ENCODE measurements around the gene MRPL12. TPM values are rescaled to one million over a fixed set of nuclear protein-coding genes. Genes with fewer than 3 reads are reported as not detected.

Gene MRPL12
- total and polyA plus RNA-seq, 2 experiments from 2014 or later, result 24.5 to 94.6 TPM

GRCh38 chr17:81719410-81720266 lies 16.5 kb downstream of the MRPL12 start:
- Histone ChIP-seq H3K4me1 (ENCODE audit: insufficient read depth) (no peaks in the 10 kb centered on the region), H3K79me2 (peaks cover 8% of the 10 kb centered on the region), H2AFZ (no peak overlapping the region), H4K20me1 (ENCODE audit: insufficient read depth, poor library complexity, severe bottlenecking) (no peaks in the 10 kb centered on the region), H3K4me2 (no peak overlapping the region), H3K4me3 (no peak overlapping the region), H3K27me3 (no peaks in the 10 kb centered on the region), H3K9me3 (ENCODE audit: low read depth) (no peaks in the 10 kb centered on the region), H3K27ac (no peak overlapping the region), H3K9me2 (replicated peaks; ENCODE audit: insufficient read depth) (no peaks in the 10 kb centered on the region), H3K36me3 (replicated peaks; ENCODE audit: insufficient read depth, low read depth) (no peaks in the 10 kb centered on the region)
- WGBS (ENCODE audit: low lambda C conversion rate, missing lambda C conversion rate), result 93% methylated on average over 32 of the region's 33 CpGs
- DNase-seq (ENCODE audit: low spot score), result no peak
- TF ChIP-seq EZH2 (IDR thresholded peaks at IDR 0.05; ENCODE audit: borderline replicate concordance) (no peak), EZH2phosphoT487 (IDR thresholded peaks at IDR 0.05; ENCODE audit: low read depth, severe bottlenecking, unreplicated experiment) (no peak), CTCF (IDR thresholded peaks at IDR 0.05; ENCODE audit: poor library complexity) (no peak)

DNA sequence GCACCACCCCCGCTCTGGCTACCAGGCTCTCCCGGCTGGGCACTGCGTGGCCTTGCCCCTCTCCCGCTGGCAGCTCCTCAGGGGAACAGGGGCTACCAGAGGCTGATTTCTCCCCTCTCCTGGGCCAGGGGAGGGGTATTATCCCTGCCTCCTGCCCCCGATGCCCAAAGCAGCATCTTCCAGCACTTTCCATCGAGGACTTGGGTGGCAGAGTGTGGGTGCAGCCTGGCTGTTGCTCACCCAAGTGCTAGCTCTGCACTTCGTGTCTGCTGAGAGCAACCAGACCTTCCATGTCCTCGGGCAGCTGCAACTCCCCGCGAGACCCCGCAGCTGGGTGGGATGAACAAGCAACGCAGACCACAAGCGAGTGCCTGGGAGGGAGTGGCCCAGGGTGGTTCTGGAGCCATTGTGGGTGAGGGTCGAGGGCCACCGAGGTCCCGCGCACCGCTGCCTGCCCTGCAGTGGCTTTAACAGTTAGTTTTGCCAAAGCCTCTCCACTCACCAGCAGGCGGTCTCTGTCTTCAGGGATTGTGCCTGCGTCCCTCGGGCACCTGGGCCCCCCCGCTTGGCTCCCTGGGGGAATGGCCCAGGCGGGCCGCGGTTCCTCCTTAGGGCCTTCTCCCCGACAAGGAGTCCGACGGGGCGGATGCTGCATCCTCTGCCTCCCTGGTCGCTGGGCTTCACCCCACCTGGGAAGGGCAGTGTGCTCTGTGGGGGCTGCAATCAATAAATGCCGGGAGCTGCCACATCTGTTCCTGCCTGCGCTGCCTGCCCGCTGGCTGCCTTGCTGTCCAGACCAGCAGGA lies 17.3 kb downstream of the MRPL12 start:
- Histone ChIP-seq H3K36me3 (replicated peaks; ENCODE audit: insufficient read depth, low read depth) (no peaks in the 10 kb centered on the region), H3K27ac (no peak overlapping the region)

GRCh38 chr17:81722184-81723120 lies 19.3 kb downstream of the MRPL12 start:
- no peaks in the 10 kb centered on the region for H3K79me2 ChIP-seq
- DNase-seq (ENCODE audit: low spot score), result peak; percentile 45
- H3K4me2 ChIP-seq, result no peak overlapping the region
- H3K9me3 ChIP-seq (ENCODE audit: low read depth), result no peaks in the 10 kb centered on the region
- no peak overlapping the region for H3K27ac ChIP-seq
- WGBS (ENCODE audit: low lambda C conversion rate, missing lambda C conversion rate), result 63% methylated on average over 9 of the region's 10 CpGs
- no peaks in the 10 kb centered on the region for H3K36me3 ChIP-seq (replicated peaks; ENCODE audit: insufficient read depth, low read depth)
- H2AFZ ChIP-seq, result no peak overlapping the region
- H4K20me1 ChIP-seq (ENCODE audit: insufficient read depth, poor library complexity, severe bottlenecking), result no peaks in the 10 kb centered on the region
- no peak overlapping the region for H3K4me3 ChIP-seq
- no peaks in the 10 kb centered on the region for H3K4me1 ChIP-seq (ENCODE audit: insufficient read depth)
- H3K9me2 ChIP-seq (replicated peaks; ENCODE audit: insufficient read depth), result no peaks in the 10 kb centered on the region
- H3K27me3 ChIP-seq, result no peaks in the 10 kb centered on the region
- no peak for TF ChIP-seq CTCF (IDR thresholded peaks at IDR 0.05; ENCODE audit: poor library complexity)
- no peak for TF ChIP-seq EZH2 (IDR thresholded peaks at IDR 0.05; ENCODE audit: borderline replicate concordance)
- TF ChIP-seq EZH2phosphoT487 (IDR thresholded peaks at IDR 0.05; ENCODE audit: low read depth, severe bottlenecking, unreplicated experiment), result no peak

More for the DNA sequence above, 17.3 kb downstream of the MRPL12 start:
- no peak for DNase-seq (ENCODE audit: low spot score)
- Histone ChIP-seq H3K79me2 (no peaks in the 10 kb centered on the region), H3K9me2 (replicated peaks; ENCODE audit: insufficient read depth) (no peaks in the 10 kb centered on the region), H4K20me1 (ENCODE audit: insufficient read depth, poor library complexity, severe bottlenecking) (no peaks in the 10 kb centered on the region), H2AFZ (no peak overlapping the region), H3K9me3 (ENCODE audit: low read depth) (no peaks in the 10 kb centered on the region), H3K4me3 (no peak overlapping the region), H3K4me1 (ENCODE audit: insufficient read depth) (no peaks in the 10 kb centered on the region), H3K4me2 (no peak overlapping the region), H3K27me3 (no peaks in the 10 kb centered on the region)
- no peak for TF ChIP-seq EZH2 (IDR thresholded peaks at IDR 0.05; ENCODE audit: borderline replicate concordance)
- no peak for TF ChIP-seq EZH2phosphoT487 (IDR thresholded peaks at IDR 0.05; ENCODE audit: low read depth, severe bottlenecking, unreplicated experiment)
- WGBS (ENCODE audit: low lambda C conversion rate, missing lambda C conversion rate), result 94% methylated on average over 33 of the region's 33 CpGs

All from hepatocyte (in vitro differentiated cells).